Glomerular visceral epithelial cell (primary cell): ENCODE data around the gene SPTLC3.

Source experiments
- DNase-seq: peaks from one replicate; pipeline ENCODE4 v3.0.0-alpha.2; 2016; ENCODE audit errors: extremely low spot score

SPTLC3 gene

DNA sequence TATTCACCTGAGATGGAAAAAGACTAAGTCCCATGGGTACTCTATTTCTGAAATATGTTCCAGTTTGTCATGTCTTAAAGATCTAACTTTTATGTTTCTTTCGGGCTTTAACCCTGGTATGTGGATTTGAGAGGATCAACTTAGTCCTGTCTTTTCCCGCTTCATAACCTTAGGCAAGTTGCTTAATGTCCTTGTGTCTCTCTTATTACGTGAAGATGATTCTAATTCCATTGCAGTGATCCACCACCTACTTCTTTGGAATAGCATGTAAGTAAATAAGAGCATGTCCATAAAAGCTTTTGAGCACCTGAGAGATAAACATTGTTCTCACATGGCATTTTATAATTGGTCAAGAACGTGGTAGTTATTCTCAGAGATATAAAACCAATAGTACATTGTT, 23.0 kb downstream of the SPTLC3 start:
- no peak for DNase-seq

DNA sequence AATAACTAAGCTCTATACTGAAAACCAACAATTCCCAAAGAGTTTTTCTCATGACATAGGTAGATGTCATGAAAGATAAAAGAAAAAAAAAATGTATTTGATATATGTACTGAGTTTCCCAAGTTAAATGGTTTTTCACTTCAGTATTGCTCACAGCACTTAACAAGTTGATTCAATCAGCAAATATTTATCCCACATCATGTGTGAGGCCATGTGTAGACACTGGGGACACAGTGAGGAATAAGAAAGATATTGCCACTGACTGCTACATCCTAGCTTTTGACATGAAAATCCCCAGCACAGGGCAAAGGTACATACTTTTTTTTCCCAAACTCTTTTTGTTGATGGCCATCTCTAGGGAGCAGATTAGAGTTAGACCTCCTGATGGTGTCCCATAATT, 25.3 kb downstream of the SPTLC3 start:
- DNase-seq, result no peak

DNA sequence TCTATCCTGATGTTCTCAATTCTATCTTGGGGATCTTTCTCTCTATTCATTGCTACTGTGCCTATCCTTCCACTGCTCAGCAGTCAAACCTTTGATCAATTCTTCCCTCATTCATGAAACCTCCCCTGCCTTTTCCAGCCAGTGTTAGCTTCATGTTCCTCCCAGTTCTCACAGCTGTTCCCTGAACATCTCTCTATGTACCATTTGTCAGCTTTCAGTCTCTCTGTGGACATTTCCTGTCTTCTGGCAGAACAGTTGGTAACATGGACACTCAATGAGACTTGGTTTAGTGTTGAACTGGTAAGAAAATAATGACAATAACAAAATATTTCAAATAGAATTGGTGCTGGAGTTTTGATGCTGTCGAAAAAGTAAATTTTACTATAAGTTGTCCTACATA, 26.2 kb downstream of the SPTLC3 start:
- no peak for DNase-seq

DNA sequence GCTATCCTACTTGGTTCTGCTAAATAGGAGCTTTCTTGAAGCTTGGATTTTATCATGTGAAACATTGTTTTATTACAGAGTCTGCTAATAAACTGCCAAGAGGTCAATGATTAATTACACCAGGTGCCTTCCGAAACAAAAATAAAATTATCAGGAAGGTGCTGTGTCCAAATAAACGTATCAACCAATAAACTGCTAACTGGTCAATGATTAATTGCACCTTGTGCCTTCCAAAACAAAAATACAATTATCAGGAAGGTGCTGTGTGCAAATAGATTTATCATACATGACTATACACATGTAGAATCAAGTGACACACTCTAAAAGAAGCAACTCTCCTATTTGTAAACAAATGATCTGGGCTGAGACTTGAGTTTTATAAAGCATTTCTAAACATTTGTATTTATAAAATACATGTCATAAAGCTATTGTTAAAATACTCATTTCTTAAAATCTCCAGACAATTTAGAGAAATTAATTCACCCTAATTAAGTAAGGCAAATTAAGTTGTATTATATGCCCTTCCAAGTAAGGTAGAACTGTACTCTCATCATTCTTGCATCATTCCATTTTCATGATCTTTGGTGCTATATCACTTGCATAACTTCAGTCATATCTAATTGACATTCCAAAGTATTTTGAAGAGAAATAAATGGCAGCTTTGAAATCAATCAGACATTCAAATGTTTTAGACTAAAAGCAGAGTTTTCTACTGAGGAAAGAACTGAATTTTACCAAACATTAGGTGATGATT, 26.8 kb downstream of the SPTLC3 start:
- DNase-seq, result no peak

DNA sequence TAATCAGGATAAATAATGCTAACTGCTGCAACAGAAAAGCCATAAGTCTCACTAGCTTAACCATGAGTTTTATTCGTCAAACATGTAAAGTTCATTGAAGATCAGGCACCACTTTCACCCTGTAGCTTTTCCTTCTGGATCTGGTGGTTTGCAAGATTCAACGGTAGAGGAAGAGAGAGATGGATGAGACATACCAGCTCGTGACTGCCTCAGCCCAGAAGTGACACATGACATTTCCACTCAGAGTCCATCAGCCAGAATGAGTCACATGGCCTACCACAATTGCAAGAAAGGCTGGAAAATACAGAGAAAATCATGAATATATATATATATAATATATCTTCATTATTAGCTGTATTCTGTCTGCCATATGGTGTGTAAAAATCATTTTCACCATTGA, 29.0 kb downstream of the SPTLC3 start:
- peak; percentile 40 for DNase-seq

DNA sequence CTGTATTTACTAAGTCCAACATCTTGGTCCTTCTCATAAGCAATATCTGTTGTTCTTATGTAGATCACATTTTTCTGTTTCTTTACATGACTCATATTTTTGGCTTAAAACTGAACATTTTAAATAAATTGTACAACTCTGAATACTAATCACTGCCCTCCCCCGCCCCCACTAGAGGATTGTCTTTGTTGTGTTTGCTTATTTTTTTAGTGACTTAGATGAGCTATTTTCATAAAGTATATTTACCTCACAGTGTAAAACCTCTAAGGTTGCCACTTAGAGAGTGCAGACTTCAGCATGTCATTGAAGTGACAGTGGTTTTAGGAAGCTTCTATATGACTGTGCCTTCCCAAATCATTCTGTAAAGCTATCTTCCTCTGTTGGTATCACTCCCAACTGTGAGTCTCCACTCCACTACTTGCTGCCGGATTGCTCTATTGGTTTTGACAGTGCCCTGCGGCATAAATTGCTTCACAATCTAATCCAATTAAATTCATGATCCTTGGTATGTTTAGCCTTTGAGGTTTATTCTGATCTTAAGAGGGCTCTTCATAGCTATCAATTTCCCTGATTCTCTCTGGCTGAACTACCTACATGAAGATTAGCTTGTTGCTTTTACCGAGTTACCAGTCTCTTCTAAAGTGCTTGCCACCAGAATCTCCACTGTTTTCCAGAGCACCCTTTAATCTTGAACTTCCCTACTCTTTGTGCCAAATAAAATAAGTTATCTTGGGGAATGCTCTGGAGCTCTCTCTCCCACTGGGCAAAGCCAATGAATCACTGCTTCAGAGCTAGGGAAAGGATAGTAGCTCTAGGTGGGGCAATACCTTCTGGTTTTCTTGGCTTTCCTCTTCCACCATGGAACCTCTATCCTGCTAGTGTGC, 33.0 kb downstream of the SPTLC3 start:
- DNase-seq, result no peak

DNA sequence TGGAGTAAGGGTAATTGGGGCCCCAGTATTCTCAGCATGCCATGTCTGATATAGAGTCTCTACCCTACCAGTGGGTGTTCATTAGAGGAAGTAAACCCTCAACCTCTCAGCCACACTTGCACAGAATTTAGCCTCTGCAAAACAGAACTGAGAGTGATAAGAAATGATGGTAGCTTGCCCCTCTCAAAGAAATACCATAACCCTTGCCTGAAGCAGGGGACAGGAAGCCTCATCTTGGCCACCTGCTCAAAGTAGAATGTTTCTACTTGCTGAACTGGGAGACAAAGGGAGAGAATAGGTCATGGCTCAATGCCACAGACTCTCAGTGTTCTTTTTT, 33.7 kb downstream of the SPTLC3 start:
- no peak for DNase-seq

DNA sequence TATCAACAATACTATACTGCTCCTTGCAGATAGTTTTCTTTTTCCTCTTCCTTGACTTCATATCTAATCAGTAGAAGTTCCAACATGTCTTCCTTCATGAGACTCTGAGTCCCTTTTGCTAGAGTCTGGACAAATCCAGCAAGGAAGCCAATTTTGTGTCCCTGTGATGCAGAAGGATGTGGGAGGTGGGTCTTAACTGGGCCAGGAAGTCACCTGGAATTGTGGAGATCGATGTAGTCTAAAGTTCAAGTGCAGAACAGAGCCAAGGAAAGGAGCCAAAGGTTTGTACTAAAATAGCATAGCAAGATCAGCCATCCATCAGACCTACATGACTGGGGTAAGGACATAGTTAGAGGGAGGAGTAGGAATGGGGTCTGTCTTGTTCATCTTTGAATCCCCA, 37.6 kb downstream of the SPTLC3 start:
- no peak for DNase-seq

DNA sequence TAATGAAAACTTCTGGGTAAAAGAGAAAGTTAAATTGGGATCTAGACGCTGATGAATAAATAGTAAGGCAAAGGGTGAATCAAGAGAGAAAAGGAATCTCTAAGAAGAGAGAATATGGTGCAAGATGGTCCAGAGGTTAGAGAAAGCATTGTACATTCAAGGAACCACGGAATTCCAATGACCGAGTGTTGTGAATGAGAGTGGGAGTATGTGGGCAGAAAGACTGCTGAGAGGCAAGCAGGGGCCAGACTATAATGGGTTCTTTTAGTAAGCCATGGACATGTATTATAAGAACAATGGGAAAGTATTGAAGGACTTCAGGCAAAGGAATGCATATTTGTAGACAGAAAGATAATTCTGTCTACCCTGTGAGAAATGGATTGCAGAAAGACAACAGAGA, 45.2 kb downstream of the SPTLC3 start:
- DNase-seq, result no peak

DNA sequence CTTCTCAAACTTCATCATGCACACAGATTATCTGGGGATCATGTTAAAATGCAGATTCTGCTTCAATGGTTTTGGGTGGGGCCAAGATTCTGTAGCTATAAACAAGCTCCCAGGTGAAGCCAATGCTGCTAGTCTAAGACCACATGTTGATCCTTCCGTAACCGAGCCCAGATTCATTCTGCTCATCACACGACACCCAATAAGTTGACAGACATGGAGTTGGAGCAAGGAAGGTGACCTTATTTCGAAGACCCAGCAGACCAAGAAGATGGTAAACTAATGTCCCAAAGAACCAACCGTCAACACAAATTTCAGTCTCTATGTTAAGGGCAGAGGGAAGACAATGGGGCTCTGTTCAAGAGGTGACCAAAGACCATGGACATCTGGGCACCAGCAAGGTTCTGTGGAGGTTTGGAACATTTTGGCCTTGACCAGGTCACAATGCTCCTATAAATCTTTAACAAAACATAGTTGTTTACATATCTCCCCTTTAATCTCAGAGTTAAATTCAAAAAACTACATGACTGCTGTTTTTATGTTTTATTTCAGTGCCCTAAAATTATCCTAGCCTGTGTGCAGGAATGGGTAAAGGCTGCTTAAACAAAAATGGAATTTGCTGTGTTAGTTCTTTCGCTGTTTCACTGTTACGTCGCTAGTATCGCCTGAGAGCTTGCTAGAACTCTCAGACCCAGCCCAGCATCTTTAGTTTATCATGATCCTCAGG, 50.1 kb downstream of the SPTLC3 start:
- DNase-seq, result no peak

DNA sequence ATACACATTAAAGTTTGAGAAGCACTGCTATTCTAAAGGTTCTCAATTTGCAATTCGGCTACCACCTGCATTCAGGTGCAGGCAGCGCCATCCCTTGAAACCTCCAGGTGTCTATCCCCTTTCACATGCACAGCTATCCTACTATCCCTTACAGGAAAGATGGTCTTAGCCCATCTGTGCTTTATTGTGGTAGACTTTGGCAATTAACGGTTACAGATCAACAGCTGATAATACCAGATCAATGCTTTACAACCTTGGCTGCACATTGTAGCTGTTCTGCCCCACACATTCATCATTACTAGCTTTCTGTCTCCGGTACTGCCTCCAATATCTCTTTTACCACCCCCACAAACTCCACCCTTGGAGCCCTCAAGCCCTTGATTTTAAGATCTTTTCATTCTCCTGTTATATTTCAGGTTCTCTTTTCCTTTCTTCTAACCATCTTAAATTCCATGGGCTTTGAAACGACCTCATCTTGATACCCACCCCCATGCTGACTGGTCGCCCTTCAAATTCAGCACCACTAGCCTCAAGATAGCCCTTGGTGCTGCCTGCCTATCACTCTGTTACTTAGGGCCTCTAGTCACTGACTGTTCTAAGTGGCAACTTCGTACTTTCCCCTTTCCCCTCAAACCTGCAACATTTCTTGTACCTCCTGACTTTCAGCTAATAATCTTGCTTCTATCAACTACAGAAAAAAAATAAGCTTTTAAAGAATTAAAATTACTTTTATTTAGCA, 50.8 kb downstream of the SPTLC3 start:
- no peak for DNase-seq

DNA sequence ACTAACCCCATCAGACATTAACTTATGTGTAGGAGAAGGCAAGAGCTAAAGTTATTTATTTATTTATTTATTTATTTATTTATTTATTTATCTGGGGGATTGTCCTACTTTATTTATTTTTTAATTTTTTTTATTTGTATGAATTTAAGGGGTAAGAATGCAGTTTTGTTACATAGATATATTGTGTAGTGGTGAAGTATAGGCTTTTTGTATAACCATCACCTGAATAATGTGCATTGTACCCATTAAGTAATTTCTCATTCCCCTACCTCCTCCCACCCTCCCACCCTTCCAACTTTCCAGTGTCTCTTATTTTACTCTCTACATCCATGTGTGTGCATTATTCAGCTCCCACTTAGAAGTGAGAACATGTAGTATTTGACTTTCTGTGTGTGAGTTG, 51.6 kb downstream of the SPTLC3 start:
- no peak for DNase-seq

DNA sequence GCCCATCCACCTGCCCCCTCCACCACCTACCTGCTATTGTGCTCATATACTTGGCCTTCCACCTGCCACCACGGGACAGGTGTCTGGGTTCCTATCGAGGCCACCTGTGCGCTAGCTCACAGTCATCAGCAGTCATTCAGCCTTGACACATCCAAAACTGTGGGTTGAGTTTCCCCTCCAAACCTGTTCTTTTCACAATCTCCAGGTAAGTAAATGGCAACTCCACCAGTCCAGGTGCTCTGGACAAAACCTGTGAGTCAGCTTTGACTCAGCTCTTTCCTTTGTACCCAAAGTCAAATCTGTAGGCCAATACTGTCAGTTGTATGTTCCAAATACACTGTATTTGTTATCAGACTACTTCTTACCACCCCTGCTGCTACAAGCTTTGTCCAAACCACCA, 52.6 kb downstream of the SPTLC3 start:
- no peak for DNase-seq

DNA sequence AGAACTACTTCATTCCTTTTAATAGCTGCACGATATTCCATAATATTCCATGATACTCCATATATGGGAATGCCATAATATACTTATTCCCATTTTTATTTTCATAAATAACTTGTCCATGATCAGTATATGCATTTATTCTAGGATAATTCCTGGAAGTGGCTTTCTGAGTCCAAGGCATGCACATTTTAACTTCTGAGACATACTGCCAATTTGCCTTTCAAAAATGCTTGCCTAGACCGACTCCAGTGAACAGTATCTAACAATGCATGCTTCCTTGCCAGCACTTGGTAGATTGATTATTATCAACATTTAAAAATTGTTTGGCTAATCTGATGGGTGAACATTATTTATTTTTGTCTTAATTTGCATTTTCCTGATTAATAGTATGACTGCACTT, 54.0 kb downstream of the SPTLC3 start:
- no peak for DNase-seq

DNA sequence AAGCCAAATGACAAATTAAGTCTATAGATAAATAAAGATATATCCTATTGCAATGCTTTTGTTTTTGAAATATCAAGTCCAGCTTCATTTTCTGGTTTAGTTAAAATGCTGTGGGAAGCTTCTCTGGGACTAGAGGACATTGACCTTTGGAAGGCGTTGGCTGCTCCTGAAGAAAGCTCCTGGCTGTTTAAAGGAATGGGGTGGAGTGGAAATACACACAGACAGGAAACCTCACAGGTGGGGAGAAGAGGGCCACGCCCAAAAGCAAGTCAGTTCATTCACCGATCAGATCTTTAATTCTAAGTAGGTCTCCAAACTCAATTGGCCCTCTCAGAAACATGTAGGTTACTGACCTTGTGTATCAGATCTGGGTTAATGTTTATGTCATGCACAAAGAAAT, 59.6 kb downstream of the SPTLC3 start:
- DNase-seq, result no peak

DNA sequence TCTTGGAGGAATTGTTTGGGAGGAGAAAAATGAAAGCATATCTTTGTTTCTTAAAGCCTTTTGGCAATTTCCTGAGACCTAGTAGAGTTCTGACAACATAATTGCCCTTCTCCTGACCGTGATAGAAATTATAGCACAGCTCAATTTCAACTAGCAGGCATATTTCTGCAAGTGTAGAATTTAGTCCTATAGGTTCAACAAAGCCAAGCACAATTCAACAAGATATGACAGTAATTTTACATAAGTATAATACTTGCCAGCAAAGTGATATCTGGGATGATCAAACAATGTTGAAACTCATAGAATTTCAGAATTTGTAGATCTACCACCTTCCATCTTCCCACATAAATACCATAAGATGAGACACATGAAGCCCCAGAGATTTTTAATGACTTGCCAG, 73.1 kb downstream of the SPTLC3 start:
- no peak for DNase-seq

DNA sequence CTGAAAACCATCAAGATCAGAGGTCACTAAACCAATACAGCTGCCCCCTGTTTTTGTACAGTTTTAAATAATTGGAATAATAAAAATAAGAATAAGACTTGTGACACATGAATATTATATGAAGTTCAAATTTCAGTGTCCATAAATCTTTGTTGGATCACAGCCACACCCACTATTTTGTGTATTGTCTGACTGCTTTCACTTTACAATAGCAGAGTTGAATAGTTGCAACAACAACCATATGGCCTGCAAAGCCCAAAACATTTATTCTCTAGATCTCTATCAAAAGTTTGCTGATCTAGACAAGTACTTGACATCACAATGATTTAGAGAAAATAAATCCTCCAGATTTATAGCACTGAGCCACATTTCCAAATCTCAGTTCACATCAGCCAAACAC, 73.6 kb downstream of the SPTLC3 start:
- DNase-seq, result no peak

DNA sequence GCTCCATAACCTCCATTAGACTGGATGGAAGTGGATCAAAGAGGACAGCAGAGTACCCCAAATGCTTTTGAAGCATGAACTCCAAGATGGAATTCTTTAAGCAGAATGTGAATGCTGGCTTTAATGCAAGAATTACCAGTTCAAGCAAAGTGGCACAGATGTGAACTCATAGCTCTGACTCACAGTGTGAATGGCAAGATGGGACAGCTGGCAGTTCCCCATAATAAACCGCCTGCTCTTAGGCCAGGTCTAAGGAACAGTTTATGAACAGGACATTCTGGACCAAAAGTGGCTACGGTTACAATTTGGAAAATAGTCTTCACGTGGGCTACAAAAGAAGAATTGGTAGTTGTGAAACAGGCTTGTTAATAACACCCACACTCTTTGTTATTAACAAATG, 76.5 kb downstream of the SPTLC3 start:
- DNase-seq, result no peak

DNA sequence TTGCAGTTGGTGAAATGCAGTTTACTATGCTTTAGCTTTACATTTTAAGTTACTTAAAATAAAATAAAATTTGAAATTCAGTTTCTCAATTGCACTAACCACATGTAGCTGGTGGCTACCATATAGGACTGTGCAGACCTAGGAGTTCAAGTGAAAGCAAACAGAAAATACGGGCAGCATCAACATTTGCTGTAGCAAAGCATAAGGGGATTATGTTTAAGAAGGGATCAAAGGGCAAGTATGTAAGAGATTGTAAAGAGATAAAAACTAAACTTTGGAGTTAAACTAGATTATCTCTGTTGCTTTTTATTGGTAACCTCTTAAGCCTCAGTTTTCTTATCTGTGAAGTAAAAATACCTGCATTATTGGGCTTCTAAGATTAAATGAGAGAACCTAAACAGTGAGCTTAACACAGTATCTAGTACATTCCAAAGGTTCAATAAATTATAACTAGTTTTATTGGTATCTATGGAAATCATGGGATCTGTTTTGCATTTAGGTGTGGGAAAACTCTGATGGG, 81.2 kb downstream of the SPTLC3 start:
- no peak for DNase-seq

DNA sequence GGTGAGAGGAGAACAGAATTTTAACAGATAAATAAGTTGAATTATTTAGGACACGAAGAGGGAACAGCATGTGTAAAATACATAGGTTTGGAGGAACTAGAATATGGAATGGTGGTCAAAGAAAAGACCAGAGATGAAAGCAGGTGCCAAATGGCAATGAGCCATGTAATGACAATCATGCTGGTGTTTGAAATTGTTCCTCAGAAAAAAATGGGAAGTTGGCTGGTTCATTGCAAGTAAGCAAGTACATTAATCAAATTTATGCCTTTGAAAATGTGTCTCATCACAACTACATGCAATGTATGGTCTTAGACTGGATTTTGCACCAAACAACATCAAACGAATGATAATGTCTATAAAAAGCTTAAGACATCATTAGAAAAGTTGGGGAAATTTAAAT, 83.3 kb downstream of the SPTLC3 start:
- no peak for DNase-seq

DNA sequence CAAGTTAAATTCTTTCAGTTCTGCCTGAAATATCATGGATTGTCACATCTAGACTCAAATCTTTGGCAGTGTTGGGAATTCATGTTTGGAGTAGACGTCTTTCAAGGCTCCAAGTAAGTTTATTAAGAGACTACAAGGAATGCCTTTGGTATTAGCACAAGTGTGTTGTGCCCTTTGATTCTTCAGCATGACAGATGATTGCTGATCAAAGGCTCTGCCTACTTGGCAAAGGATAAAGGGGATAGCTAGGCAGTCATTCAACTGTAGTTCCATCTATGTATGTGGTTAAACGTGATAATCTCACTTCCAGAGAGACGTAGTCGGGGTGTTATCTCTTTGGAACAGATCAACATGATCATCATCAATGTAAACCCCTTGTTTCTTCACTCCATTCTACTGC, 86.2 kb downstream of the SPTLC3 start:
- no peak for DNase-seq
